D341Med (cell line): Measurements from ENCODE around the gene SLC4A1.

Experiments
- DNase-seq: peaks from one replicate; pipeline ENCODE4 v3.0.0; 2012; ENCODE audit warnings: low spot score

Gene SLC4A1

DNA sequence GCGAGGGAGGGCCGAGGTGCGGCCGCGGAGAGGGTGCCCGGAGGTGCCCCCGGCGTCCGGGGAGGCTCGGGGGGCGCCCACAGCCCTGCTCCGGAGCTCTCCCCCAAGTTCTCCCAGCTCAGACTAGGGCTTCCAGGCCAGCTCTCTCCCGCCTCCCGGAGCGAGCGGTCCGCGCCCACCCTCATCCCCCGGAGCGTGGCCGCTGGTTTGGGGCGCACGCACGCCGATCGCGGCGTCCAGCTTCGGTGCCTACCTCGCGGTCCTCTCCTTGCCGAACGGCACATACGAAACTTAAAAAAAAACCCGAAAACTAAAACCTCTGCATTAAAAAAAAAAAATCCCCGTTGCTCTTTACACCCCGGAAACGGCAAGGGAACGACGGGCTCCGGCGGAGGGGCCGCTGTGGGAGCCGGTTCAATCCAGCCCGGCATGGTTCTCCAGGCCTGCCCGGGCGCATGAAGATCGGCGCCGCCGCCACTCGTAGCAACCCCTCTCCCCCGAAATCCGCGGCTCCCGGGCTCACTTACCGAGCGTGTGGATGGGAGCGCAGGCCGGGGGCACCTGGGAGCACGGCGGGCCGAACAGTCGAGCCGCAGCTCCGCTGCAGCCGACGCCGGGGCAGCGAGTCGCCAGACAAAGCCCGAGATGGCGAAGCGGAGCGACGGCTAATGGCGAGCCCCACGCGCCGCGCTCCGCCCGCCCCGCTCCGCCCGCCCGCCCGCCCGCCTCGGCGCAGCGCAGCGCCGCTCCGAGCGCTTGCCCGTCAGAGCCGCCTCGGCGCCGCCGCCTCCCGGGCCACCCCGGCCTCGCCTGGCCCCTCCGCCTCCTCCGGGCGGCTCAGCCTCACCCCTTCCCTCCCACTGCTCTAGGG is 47.5 kb downstream of the SLC4A1 start:
- DNase-seq, result peak; percentile 80

- DNase-seq, result peak; percentile 89
Measured at GRCh38 chr17:44219616-44220212, 48.2 kb downstream of the SLC4A1 start, which contains the start of gene UBTF. Gene UBTF (minus strand): TSS chr17:44219675. CDS start chr17:44218229, 1,446 bp downstream.

GRCh38 chr17:44219108-44219615 is 48.8 kb downstream of the SLC4A1 start:
- peak; percentile 88 for DNase-seq

DNA sequence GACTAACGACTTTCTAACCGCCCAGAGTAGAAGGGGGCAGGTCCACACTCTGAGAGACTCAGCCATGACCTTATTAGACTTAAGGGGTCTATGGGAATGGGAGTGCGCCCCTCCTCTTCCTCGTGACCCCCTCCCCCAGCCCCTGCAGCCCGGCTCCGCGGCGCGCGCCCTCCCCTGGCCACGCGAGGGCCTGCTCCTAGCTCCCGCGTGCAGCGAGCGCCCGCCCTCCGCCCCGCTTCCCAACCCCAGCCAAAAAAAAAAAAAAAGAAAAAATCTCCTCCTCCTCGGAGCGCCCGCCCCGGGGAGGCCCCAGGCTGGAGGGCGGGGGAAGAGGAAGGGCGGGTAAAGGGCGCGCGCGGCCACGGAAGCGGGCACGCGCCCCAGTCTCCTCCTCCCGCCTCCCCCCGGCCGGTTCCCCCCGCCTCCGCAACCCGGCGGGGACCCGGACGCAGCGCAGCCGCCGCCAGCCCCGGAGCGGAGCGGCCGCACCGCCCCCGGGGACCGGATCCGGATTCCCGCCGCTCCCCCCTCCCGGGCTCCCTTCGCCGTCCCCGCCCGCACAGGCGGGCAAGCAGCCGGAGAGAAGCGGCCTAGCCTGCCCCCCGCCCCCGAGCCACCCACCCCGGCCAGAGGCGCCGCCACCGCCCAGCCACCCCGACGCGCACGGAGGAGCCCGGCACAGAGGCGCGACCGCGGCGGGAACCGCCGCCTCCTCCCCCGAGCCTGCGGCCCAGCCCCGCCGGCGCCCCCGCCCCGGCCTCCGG is 49.4 kb downstream of the SLC4A1 start:
- peak; percentile 98 for DNase-seq

GRCh38 chr17:44217738-44218343 is 50.1 kb downstream of the SLC4A1 start:
- no peak for DNase-seq

DNA sequence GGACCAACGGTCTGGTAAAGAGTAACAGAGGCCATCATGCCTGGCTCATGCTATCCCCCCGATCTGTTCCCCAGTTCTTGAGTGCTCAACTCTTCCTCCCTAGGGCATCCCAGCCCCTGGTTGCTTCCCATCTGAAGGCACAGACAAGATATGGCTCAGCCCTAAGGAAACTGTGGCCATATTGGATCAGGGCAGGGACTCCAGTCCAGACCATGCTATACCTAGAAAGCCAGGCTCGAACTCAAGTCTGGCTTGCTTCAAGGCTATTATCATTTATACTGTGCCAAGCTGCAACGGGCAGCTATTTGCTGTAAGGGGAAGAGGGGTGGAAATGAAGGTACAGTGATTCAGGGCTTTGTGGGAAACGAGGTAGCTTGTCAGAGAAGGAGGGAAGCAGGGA is 51.2 kb downstream of the SLC4A1 start:
- no peak for DNase-seq

DNA sequence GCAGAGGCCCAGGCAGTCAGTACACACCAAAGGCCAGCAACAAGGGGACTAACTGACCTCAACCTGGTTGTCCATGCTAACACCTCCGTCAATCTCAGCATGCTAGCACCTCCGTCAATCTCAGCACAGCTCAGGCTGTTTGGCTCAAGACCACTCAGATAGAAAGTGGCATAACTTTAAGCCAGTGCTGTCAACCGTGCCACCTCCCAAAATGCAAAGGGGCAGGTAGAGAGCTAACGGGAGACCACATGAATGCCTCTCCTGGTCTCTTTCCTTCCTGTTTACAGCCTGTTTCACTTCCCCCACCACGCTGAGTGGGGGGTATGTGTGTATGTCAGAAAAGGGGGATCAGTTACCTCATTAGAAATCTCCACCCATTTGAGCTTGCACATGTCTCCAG is 51.8 kb downstream of the SLC4A1 start:
- no peak for DNase-seq

DNA sequence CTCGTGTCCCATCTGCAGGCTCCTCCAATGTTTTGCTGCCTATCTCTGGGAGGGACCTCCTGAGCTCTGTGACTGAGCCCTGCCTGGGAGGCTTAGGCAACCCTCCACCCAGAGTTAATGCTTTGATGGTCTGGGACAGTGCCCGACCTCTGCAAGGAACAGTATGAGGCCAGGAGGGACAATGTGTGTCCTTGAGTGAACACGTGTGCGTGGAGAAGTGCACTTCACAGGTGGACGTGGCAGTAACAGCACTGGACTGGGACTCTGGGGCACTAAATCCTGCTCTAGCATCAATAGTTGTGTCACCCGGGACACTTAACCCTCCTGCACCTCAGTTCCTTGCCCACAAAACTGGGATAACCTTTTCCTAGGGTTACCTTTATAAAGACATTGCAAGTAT is 53.0 kb downstream of the SLC4A1 start:
- DNase-seq, result no peak

DNA sequence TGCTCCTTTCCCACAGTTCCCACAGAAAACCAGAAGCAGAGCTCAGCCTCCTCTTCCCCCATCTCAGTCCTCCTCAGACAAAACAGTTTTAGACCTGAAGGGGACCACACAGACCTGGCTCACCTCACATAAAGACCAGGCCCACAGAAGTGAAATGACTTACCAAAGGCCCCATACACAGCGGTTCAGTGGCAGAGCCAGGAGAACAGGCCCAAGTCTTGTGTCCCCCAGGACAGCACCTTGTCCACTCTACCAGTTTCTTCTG is 53.8 kb downstream of the SLC4A1 start:
- DNase-seq, result no peak

DNA sequence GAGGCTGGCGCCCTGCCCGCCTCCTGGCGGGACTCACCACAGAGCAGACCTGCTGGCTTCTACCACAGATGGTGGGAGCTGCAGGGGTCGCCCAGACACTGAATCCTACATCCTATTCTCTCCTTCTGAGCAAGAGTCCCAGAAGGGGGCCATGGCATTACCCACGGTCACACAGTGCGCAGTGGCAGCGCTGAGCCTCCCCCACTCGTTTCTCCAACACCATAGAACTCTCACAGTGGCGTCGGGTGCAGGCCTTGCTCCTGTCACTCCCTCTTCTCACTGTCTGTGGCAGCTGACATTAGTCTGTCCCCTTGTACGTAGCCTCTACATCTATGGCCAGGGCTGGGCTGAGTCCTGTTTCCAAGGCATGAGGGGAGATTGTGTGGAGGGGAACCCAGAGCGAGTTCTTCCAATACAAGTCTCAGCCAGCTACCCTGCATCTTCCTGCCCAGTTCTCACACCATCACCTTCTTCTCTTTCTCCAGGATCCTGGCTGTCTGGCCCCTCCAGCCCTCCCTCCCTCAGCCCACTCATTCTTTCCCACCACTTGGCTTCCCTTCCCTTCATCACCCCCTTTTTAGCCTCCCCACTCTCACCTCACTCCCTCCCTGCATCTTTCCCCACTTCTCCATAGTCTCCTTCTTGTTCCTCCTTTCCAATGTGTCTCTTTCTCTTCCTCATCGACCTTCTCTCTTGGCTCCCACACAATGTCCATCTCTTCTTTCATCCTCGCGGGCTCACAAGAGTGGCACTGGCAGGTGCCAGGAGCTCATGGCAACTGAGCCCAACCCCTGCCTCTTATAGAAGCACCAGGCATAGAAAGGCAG is 54.3 kb downstream of the SLC4A1 start:
- no peak for DNase-seq

GRCh38 chr17:44212507-44213402 is 55.2 kb downstream of the SLC4A1 start:
- DNase-seq, result no peak

DNA sequence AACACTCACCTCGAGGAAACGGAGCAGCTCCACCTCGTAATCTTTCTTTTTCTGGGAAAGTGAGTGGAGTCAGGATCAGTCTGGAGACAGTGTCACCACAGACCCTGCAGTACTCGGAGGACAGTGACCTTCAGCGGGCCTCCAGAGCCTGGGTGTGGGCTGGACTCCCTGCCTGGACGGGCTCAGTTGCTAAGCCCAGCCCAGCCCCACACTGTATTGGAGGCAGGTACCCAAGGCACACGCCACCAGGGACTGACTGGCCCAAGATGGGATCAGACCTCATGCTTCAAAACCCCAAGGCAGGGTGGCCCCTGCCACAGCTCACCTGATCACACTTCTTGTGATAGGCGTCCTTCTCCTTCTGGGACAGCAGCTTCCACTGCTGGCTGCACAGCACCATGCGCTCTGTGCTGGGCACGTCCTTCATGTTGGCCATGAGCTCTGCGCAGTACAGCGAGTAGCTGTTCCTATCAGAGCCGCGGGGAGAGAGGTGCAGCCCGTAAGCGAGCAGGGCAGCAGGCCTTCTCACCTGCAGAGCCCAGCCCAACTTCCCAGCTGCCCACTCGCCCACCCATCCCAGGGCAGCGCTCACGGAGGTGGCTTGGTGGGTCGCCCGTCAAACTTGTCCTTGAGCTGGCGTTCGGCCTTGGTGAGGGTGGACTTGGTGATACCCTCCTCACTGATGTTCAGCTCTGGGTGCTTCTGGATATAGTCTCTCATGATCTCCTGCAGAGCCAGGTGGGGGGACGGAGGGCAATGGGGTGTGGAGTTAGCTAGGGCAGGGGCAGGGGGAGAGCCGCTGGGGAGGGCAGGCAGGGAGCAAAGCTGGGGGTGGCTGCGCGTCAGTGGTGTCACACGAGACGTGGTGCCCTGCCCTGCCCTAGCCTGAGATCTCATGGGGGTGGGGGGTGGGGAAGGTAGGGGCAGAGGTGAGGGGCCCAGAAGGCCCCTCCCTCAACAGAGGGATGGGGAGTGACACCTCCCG is 56.4 kb downstream of the SLC4A1 start:
- DNase-seq, result no peak

DNA sequence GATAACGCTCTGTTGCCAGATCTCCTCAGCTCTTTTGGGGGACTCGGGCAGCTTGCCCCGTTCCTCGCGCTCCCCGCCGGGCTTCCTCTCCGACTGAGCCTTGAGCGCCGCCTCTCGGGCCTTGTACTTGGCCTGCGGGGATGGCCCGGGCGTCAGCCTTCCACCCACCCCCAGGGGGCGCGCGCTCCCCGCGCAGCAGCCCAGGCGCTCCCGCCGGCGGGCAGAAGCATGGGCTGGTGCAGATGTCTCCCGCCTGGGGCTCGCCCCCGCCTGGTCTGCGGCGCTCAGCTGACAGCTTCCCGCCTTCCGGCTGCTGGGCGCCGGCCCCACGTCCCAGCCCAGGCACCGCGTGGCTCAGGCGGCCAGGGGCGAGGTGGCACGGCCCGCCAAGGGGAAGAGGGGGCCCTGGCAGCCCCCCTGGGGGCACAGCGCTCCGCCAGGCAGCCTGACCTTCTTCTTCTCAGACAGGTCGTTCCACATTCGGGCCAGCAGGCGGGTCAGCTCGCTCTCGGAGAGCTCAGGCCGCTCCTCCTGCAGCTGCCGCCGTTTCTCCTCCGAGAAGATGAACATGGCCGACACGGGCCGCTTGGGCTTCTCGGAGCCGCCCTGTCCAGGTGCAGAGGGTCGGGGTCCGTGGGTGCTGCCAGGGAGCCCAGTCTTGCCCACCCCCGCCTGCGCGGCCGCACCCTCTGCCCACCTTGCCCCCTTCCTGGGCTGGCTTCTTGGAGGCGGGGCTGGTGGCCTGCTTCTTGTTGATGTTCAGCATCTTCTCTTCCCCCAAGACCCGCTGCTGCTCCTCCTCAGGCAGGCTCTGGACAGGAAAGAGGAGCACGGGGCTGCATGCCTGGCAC is 57.4 kb downstream of the SLC4A1 start:
- DNase-seq, result peak; percentile 100

GRCh38 chr17:44209786-44210341 is 58.1 kb downstream of the SLC4A1 start:
- no peak for DNase-seq

GRCh38 chr17:44207743-44208142 is 60.2 kb downstream of the SLC4A1 start:
- DNase-seq, result no peak

DNA sequence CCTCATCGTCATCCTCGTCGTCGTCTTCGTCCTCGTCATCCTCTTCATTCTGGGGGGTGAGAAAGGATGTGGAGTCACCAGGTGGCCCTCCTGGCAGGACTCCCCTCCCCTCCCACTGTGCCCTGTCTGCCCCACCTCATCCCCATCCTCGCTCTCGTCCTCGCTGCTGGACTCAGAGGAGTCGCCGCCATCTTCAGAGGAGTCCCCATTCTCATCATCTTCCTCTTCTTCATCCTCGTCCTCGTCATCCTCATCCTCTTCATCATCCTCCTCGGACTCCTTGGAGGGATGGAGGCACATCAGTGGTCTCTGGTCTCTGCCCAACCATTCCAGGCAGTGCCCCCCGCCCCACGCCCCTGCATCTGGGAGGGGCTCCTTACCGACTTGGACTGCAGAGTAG is 60.6 kb downstream of the SLC4A1 start:
- no peak for DNase-seq

DNA sequence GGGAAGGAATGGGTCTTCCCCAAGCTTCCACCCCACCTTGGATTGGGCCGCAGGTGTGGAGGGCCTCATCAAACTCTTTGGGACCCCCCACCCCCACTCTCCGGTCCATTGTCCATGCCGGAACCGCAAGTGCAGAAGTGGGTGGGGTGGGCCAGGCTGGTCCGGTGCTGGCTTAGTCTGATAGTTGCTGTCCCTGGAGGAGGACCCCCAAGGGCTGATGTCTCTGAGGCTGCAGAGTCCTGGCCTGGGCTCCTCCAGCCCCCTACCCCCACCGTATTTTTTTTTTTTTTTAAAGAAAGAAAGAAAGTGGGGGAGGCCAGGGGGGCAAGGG is 61.1 kb downstream of the SLC4A1 start:
- no peak for DNase-seq
